Measurements from ENCODE around the gene FANCE. TPM values are rescaled to one million over a fixed set of nuclear protein-coding genes. Genes with fewer than 3 reads are reported as not detected.

Gene FANCE
- total and polyA plus RNA-seq, 9 donors, result 13.6 to 25.0 (median 21.8) TPM

GRCh38 chr6:35483893-35484645, 31.9 kb downstream of the FANCE start:
- H3K4me3 ChIP-seq (ENCODE audit: low read length), result no peak overlapping the region
- peak overlapping the region; percentile 55 for H3K27ac ChIP-seq (ENCODE audit: low read length)
- no peaks in the 10 kb centered on the region for H3K9me3 ChIP-seq (replicated peaks; ENCODE audit: control insufficient read depth, low read depth, low read length)
- WGBS (ENCODE audit: insufficient coverage), result 83% methylated on average over 8 of the region's 13 CpGs
- peaks cover 7% of the 10 kb centered on the region for H3K27me3 ChIP-seq (ENCODE audit: control insufficient read depth, insufficient read depth, low read length)
- H3K36me3 ChIP-seq (ENCODE audit: control insufficient read depth, insufficient read depth, low read length), result peaks cover 66% of the 10 kb centered on the region
- no peak for DNase-seq
- peaks cover 44% of the 10 kb centered on the region for H3K4me1 ChIP-seq (ENCODE audit: control insufficient read depth, insufficient read depth, low read length)

DNA sequence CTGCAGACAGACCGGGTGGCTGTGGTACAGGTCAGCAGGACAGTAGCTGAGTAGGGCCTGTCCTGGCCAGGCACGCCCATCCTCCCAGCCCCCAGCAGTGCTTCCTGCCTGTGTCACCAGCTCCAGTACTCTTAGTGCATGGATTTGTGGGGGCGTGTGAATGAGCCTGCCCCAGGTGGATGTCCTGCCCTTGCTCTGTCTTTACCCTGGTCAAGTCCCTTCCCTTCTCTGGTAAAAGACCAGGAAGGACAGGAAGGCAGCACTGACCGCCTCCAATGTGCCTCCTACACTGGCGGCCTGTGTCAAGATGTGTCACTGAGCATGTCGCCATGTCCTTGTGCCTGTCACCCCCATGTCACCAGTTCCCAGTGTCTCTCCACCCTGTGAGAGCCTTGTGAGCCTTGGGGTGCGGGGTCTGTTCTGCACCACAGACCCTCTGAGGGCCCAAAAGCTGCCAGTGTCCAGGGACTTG, 32.8 kb downstream of the FANCE start:
- Histone ChIP-seq H3K36me3 (ENCODE audit: control insufficient read depth, insufficient read depth, low read length) (peaks cover 58% of the 10 kb centered on the region), H3K27me3 (ENCODE audit: control insufficient read depth, insufficient read depth, low read length) (peaks cover 7% of the 10 kb centered on the region), H3K4me3 (ENCODE audit: low read length) (no peak overlapping the region), H3K27ac (ENCODE audit: low read length) (peak overlapping the region; percentile 77), H3K9me3 (replicated peaks; ENCODE audit: control insufficient read depth, low read depth, low read length) (no peaks in the 10 kb centered on the region), H3K4me1 (ENCODE audit: control insufficient read depth, insufficient read depth, low read length) (peaks cover 52% of the 10 kb centered on the region)
- DNase-seq, result no peak
- WGBS (ENCODE audit: insufficient coverage), result 82% methylated on average over 7 of the region's 7 CpGs

GRCh38 chr6:35485402-35485877, 33.3 kb downstream of the FANCE start:
- peak overlapping the region; percentile 77 for H3K27ac ChIP-seq (ENCODE audit: low read length)
- H3K4me1 ChIP-seq (ENCODE audit: control insufficient read depth, insufficient read depth, low read length), result peaks cover 56% of the 10 kb centered on the region
- H3K27me3 ChIP-seq (ENCODE audit: control insufficient read depth, insufficient read depth, low read length), result peaks cover 9% of the 10 kb centered on the region
- H3K4me3 ChIP-seq (ENCODE audit: low read length), result no peak overlapping the region
- 47% methylated on average over 3 of the region's 11 CpGs for WGBS (ENCODE audit: insufficient coverage)
- H3K36me3 ChIP-seq (ENCODE audit: control insufficient read depth, insufficient read depth, low read length), result peaks cover 53% of the 10 kb centered on the region
- H3K9me3 ChIP-seq (replicated peaks; ENCODE audit: control insufficient read depth, low read depth, low read length), result no peaks in the 10 kb centered on the region
- DNase-seq, result no peak

DNA sequence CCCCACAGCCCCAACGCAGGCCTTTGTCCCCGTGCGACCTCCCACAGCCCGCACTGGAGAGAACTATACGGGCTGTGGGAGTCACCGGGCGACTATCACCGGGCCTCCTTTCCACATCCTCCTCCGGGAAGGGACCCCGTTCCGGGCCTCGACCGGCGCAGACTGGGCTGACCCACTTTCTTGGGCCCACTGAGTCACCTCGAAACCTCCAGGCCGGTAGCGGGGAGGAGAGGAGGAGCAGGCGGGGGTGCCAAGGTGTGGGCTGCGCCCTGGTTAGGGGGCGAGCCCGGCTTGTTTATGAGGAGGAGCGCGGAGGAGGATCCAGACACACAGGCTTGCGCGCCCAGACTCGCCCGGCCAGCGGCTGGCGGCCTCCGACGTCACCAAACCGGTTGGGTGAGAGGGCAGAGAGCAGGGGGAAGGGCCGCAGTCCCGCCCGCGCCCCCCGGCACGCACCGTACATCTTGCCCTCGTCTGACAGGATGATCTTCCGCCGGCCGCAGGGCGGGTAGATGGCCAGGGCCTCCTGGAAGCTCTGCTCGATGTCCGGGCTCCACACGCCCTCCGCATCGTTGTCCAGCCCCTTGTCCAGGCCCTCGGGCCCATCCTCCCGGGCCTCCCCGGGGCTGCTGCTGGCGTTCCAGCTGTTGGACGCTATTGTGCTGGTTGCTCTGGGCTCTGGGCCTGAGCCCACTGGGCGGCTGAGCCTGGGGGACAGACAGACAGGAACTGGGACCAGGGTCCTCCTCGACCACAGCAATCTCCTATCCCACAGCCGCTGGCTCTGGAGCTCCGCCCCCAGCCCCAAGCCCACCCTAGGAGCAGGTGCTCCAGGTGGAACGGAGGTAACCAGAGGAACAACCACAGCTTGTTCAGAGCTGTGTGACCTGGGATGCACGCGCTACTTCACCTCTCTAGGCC, 34.1 kb downstream of the FANCE start:
- Histone ChIP-seq H3K9me3 (replicated peaks; ENCODE audit: control insufficient read depth, low read depth, low read length) (no peaks in the 10 kb centered on the region), H3K27ac (ENCODE audit: low read length) (peak overlapping the region; percentile 77), H3K27me3 (ENCODE audit: control insufficient read depth, insufficient read depth, low read length) (peaks cover 12% of the 10 kb centered on the region), H3K36me3 (ENCODE audit: control insufficient read depth, insufficient read depth, low read length) (peaks cover 45% of the 10 kb centered on the region), H3K4me1 (ENCODE audit: control insufficient read depth, insufficient read depth, low read length) (peaks cover 65% of the 10 kb centered on the region), H3K4me3 (ENCODE audit: low read length) (no peak overlapping the region)
- DNase-seq, result no peak
- 50% methylated on average over 45 of the region's 61 CpGs for WGBS (ENCODE audit: insufficient coverage)

- peak overlapping the region; percentile 67 for H3K27ac ChIP-seq (ENCODE audit: low read length)
- peaks cover 33% of the 10 kb centered on the region for H3K36me3 ChIP-seq (ENCODE audit: control insufficient read depth, insufficient read depth, low read length)
- H3K4me1 ChIP-seq (ENCODE audit: control insufficient read depth, insufficient read depth, low read length), result peaks cover 80% of the 10 kb centered on the region
- WGBS (ENCODE audit: insufficient coverage), result 33% methylated on average over 6 of the region's 9 CpGs
- H3K9me3 ChIP-seq (replicated peaks; ENCODE audit: control insufficient read depth, low read depth, low read length), result no peaks in the 10 kb centered on the region
- DNase-seq, result no peak
- H3K4me3 ChIP-seq (ENCODE audit: low read length), result no peak overlapping the region
- peaks cover 18% of the 10 kb centered on the region for H3K27me3 ChIP-seq (ENCODE audit: control insufficient read depth, insufficient read depth, low read length)
These were observed 35.7 kb downstream of the FANCE start for GRCh38 chr6:35487658-35488516.

- Histone ChIP-seq H3K27me3 (ENCODE audit: control insufficient read depth, insufficient read depth, low read length) (peaks cover 18% of the 10 kb centered on the region), H3K4me1 (ENCODE audit: control insufficient read depth, insufficient read depth, low read length) (peaks cover 80% of the 10 kb centered on the region), H3K4me3 (ENCODE audit: low read length) (no peak overlapping the region), H3K9me3 (replicated peaks; ENCODE audit: control insufficient read depth, low read depth, low read length) (no peaks in the 10 kb centered on the region), H3K36me3 (ENCODE audit: control insufficient read depth, insufficient read depth, low read length) (peaks cover 27% of the 10 kb centered on the region), H3K27ac (ENCODE audit: low read length) (peak overlapping the region; percentile 67)
- DNase-seq, result no peak
- WGBS (ENCODE audit: insufficient coverage), result 71% methylated on average over 7 of the region's 9 CpGs
These were observed 36.4 kb downstream of the FANCE start for GRCh38 chr6:35488517-35488862.

GRCh38 chr6:35489066-35489465, 36.9 kb downstream of the FANCE start:
- Histone ChIP-seq H3K4me3 (ENCODE audit: low read length) (no peak overlapping the region), H3K9me3 (replicated peaks; ENCODE audit: control insufficient read depth, low read depth, low read length) (no peaks in the 10 kb centered on the region), H3K36me3 (ENCODE audit: control insufficient read depth, insufficient read depth, low read length) (peaks cover 26% of the 10 kb centered on the region), H3K27me3 (ENCODE audit: control insufficient read depth, insufficient read depth, low read length) (peaks cover 20% of the 10 kb centered on the region), H3K27ac (ENCODE audit: low read length) (peak overlapping the region; percentile 89), H3K4me1 (ENCODE audit: control insufficient read depth, insufficient read depth, low read length) (peaks cover 84% of the 10 kb centered on the region)
- DNase-seq, result no peak
- WGBS (ENCODE audit: insufficient coverage), result no CpG with 5 or more reads among the region's 1 CpG

DNA sequence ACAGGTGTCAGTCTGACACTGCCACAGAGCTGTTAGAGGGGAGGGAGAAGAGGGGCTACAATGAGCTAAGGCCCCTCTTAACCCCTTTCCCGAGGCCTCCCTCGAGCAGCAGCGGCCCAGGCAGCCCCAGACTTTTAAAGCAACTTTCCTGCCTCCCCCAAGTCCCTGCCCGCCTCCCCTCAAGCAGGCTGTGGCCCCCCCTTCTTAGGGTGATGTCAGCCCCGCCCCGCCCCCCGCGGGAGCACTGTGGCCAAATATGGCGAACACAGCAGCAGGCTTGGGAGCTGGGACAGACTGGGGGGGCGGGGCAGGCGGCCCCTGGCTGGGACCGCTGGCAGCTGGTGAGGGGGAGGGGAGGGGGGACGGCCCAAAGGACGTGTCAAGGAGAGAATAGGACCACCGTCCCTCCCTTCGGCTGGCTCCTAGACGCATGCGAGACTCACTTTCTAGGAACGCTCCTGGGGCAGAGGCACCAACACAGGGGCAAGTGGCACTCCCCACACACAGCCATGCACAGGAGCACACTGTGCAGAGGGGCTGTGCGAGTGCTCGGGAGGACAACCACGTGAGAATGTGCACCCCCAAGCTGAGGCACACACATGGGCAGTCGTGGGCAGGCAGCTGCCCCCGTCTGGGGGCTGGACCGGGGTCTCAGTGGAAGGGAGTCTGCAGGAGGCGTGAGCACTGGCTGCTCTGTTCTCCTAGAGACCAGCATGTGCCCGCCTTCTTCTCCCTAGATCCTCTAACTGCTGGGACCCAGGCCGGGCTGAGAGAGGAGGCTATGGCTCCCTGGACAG, 38.1 kb downstream of the FANCE start:
- Histone ChIP-seq H3K27ac (ENCODE audit: low read length) (peak overlapping the region; percentile 89), H3K4me1 (ENCODE audit: control insufficient read depth, insufficient read depth, low read length) (peaks cover 89% of the 10 kb centered on the region), H3K9me3 (replicated peaks; ENCODE audit: control insufficient read depth, low read depth, low read length) (no peaks in the 10 kb centered on the region), H3K36me3 (ENCODE audit: control insufficient read depth, insufficient read depth, low read length) (peaks cover 15% of the 10 kb centered on the region), H3K27me3 (ENCODE audit: control insufficient read depth, insufficient read depth, low read length) (peaks cover 20% of the 10 kb centered on the region), H3K4me3 (ENCODE audit: low read length) (peak overlapping the region; percentile 24)
- peak; percentile 93 for DNase-seq
- WGBS (ENCODE audit: insufficient coverage), result 5% methylated on average over 22 of the region's 28 CpGs
